ENCODE measurements around the gene LEP. TPM values are rescaled to one million over a fixed set of nuclear protein-coding genes. Genes with fewer than 3 reads are reported as not detected.

The LEP gene
- total and polyA plus RNA-seq, 2 of the 8 experiments (the other 6 are each of a cell fraction or from before 2014, with no cell fraction given), result not detected

DNA sequence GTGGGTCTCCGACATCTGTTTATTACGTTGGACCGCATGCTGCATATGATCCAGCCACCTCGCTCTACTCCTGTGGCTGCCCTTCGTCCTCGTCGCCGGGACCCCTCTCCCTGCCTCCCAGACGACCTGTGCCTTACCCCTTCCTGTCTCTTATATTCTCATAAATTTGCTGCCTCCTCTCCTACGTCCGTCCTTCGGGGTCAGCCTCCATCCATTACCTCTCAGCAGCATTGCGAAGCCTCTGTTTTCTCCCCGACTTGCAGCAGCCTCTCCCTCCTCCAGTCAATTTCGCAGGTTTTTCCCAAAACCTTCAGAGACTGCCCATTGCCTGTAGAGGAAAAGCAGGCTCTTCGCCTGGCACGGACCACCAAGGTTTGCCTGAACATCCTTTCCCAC lies 39.4 kb upstream of the LEP start:
- DNase-seq (ENCODE audit: low read depth in 1 of 2, low spot score in 2 of 2) (no peak), FAIRE-seq (no peak)
- Histone ChIP-seq H2AFZ (ENCODE audit: low read length) (no peak overlapping the region), H3K18ac (ENCODE audit: extremely low read depth, low read length) (no peak overlapping the region), H2BK12ac (ENCODE audit: low read depth, low read length) (no peak overlapping the region; the same call in 1 of the 2 replicates), H4K5ac (ENCODE audit: insufficient read length, low read depth, low read length) (no peak overlapping the region), H2BK5ac (ENCODE audit: low read depth, low read length) (no peak overlapping the region), H4K8ac (ENCODE audit: extremely low read depth, insufficient read depth, low read length) (peak overlapping the region; percentile 7; the same call in 1 of the 2 replicates), H3K4me2 (ENCODE audit: insufficient read depth in 1 of 2, low read depth in 2 of 2, low read length in 2 of 2) (peak overlapping the region; percentile 76 to 93), H3K23ac (ENCODE audit: insufficient read length) (no peak overlapping the region), H3K4me3 (ENCODE audit: extremely low read depth in 1 of 4, insufficient read depth in 2 of 4, low read depth in 3 of 4, low read length in 4 of 4) (peak overlapping the region; percentile 31 to 71 (median 66); a peak in 7 of 8 replicates), H3K23me2 (ENCODE audit: low read depth, low read length) (peaks cover 7% of the 10 kb centered on the region; the same call in 1 of the 2 replicates), H2BK15ac (ENCODE audit: low read length) (no peak overlapping the region), H2AK5ac (ENCODE audit: low read depth, low read length) (no peak overlapping the region), H3K4ac (replicated peaks; ENCODE audit: insufficient read length, low read depth, low read length) (no peak overlapping the region), H3K79me1 (ENCODE audit: low read depth, low read length) (no peaks in the 10 kb centered on the region), H3K14ac (ENCODE audit: insufficient read length) (no peak overlapping the region), H4K20me1 (replicated peaks in 1 of 2; ENCODE audit: control insufficient read depth in 1 of 2, insufficient read depth in 2 of 2, low read length in 2 of 2) (no peaks in the 10 kb centered on the region), H2BK20ac (ENCODE audit: low read length) (no peak overlapping the region), H3K36me3 (ENCODE audit: control insufficient read depth in 2 of 4, insufficient read depth in 4 of 4, low read length in 3 of 4) (no peaks in the 10 kb centered on the region), H3K9ac (replicated peaks in 1 of 4; ENCODE audit: extremely low read depth in 1 of 4, low read depth in 3 of 4, low read length in 3 of 4) (no peak overlapping the region), H3K4me1 (replicated peaks in 1 of 4; ENCODE audit: control insufficient read depth in 3 of 4, insufficient read depth in 4 of 4, low read length in 3 of 4) (peaks cover 0 to 7% (median 6%) of the 10 kb centered on the region in 4 experiments; a peak in 6 of 7 replicates), H3K79me2 (ENCODE audit: control insufficient read depth in 1 of 2, insufficient read depth in 2 of 2, low read length in 2 of 2) (no peaks in the 10 kb centered on the region), H3K27me3 (replicated peaks in 1 of 4; ENCODE audit: control insufficient read depth in 3 of 4, extremely low read depth in 1 of 4, insufficient read depth in 3 of 4, low read length in 3 of 4) (peaks cover 15 to 47% (median 39%) of the 10 kb centered on the region in 4 experiments), H4K91ac (replicated peaks; ENCODE audit: insufficient read length, low read length) (no peak overlapping the region), H2BK120ac (replicated peaks; ENCODE audit: low read depth, low read length) (no peak overlapping the region), H3K56ac (replicated peaks; ENCODE audit: insufficient read length, low read depth, low read length) (no peak overlapping the region), H3K27ac (ENCODE audit: low read depth, low read length) (no peak overlapping the region), H3K9me3 (ENCODE audit: insufficient read depth in 2 of 2, low read depth in 1 of 2, low read length in 1 of 2) (no peaks in the 10 kb centered on the region)
- ChIA-PET CTCF (ENCODE audit: partially characterized antibody) (interaction anchor here (1.2 to 18.6 kb wide), 5 partner anchors 9 to 164 kb away, joined by 3 to 347 read pairs (median 8); no protein-coding TSS in a partner anchor), POLR2A (ENCODE audit: partially characterized antibody) (interaction anchor here (1.6 kb wide), 1 partner anchor 98 kb away, joined by 4 read pairs; no protein-coding TSS in a partner anchor)
- WGBS, 2 experiments (ENCODE audit: extremely low coverage in 1 of 2, insufficient coverage in 1 of 2, insufficient read length in 1 of 2, insufficient replicate concordance in 2 of 2, low coverage in 1 of 2, low lambda C conversion rate in 2 of 2, missing lambda C conversion rate in 1 of 2), result 35% methylated on average over 17 of the region's 17 CpGs; no CpG with 5 or more reads in 1 of the 2 experiments
- TF ChIP-seq RNF2 (IDR thresholded peaks at IDR 0.05; ENCODE audit: borderline replicate concordance, low read depth, low read length, missing control alignments, poor library complexity, severe bottlenecking) (peak; percentile 41), KDM4A (IDR thresholded peaks at IDR 0.05; ENCODE audit: low read depth, low read length, severe bottlenecking) (peak; percentile 13), SUZ12 (IDR thresholded peaks at IDR 0.05; ENCODE audit: low read length) (peak; percentile 42; the same call in 1 of the 2 replicates), RBBP5 (IDR thresholded peaks at IDR 0.05; ENCODE audit: borderline replicate concordance, low read depth, low read length) (no peak)
